Measurements from ENCODE around the gene NIPAL1.

Gene NIPAL1

GRCh38 chr4:48058617-48059530, 42.3 kb downstream of the NIPAL1 start:
- TF ChIP-seq, protein P1, sequence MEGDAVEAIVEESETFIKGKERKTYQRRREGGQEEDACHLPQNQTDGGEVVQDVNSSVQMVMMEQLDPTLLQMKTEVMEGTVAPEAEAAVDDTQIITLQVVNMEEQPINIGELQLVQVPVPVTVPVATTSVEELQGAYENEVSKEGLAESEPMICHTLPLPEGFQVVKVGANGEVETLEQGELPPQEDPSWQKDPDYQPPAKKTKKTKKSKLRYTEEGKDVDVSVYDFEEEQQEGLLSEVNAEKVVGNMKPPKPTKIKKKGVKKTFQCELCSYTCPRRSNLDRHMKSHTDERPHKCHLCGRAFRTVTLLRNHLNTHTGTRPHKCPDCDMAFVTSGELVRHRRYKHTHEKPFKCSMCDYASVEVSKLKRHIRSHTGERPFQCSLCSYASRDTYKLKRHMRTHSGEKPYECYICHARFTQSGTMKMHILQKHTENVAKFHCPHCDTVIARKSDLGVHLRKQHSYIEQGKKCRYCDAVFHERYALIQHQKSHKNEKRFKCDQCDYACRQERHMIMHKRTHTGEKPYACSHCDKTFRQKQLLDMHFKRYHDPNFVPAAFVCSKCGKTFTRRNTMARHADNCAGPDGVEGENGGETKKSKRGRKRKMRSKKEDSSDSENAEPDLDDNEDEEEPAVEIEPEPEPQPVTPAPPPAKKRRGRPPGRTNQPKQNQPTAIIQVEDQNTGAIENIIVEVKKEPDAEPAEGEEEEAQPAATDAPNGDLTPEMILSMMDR (IDR thresholded peaks at IDR 0.05): no peak
- H3K27ac ChIP-seq: no peak overlapping the region
- no peak overlapping the region for H3K4me3 ChIP-seq
- DNase-seq (ENCODE audit: low spot score): no peak

DNA sequence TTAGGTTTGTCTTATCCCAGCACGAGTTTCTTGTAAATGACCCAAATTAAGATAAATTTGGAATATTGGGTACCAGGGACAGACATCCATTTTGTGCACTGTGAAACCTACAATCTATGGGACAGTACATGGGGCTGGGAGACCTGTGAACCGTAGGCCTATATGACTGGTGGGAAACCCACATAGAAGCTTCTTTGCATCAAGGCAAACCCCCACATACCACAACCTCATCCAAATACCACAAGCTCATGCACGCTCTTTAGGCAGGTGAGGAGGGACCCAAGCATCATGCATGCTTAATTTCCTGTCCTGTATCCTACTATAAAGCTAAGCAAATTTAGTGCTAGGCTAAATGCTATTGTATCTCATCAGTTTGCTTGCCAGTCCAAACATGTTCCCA, 47.8 kb downstream of the NIPAL1 start:
- TF ChIP-seq, protein P1 (IDR thresholded peaks at IDR 0.05): no peak
- no peak overlapping the region for H3K4me3 ChIP-seq
- DNase-seq (ENCODE audit: low spot score): no peak
- no peak overlapping the region for H3K27ac ChIP-seq

DNA sequence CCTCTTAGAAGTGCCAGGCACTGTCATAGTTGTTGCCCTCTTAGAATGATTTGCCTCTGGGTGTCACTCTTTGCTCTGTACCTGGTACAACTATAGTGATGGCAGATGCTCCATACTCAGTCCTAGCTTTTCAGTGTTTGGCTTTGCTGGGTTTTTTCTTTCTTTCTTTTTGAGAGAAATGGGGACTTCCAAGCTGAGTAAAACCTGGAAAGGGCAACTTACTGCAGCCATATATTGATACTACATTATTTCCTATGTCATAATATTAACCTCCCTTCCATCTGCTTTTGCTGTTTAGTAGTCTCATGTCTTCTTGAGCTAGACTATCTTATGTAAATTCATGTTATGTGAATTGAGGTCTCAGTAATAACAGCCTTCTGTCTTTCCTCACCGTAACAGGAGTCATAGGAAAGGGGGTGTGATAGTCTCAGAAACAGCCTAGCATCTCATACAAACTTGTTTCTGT, 49.0 kb downstream of the NIPAL1 start:
- TF ChIP-seq, protein P1 (IDR thresholded peaks at IDR 0.05): no peak
- no peak overlapping the region for H3K27ac ChIP-seq
- no peak overlapping the region for H3K4me3 ChIP-seq
- no peak for DNase-seq (ENCODE audit: low spot score)

DNA sequence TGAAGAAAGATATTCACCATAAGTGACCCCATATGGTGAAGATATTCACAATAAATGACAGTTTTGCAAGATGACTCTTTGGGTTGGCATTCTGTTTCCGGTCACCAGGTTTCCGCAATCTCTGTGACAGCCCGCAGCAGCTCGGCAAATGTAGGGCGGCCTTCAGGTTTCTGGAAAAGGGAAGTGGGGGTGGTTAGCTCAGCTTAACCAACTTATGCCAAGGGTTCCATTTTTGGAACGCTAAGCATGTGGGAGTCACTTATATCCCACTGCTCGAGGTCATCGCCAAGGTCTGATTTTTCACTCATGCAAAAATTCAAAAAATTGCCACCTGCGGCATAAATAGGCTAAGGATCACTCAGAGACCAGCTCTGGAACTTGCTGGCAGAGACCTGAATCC, 51.0 kb downstream of the NIPAL1 start:
- no peak for DNase-seq (ENCODE audit: low spot score)
- H3K27ac ChIP-seq: no peak overlapping the region
- H3K4me3 ChIP-seq: no peak overlapping the region
- TF ChIP-seq, protein P1 (IDR thresholded peaks at IDR 0.05): no peak

GRCh38 chr4:48068182-48068581, 51.6 kb downstream of the NIPAL1 start:
- H3K27ac ChIP-seq: no peak overlapping the region
- DNase-seq (ENCODE audit: low spot score): no peak
- no peak overlapping the region for H3K4me3 ChIP-seq
- TF ChIP-seq, protein P1 (IDR thresholded peaks at IDR 0.05): no peak

DNA sequence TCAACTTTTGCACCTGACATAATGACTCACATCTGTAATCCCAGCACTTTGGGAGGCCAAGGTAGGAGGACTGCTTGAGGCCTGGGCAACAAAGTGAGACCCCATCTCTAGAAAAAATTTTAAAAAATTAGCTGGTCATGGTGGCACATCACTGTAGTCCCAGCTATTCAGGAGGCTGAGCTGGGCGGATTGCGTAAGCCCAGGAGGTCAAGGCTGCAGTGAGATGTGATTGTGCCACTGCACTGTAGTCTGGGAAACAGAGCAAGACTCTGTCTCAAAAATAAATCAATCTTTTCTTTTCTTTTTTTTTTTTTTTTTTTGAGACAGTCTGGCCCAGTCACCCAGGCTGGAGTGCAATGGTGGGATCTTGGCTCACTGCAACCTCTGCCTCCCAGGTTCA, 52.5 kb downstream of the NIPAL1 start:
- Histone ChIP-seq H3K27ac (no peak overlapping the region), H3K4me3 (no peak overlapping the region)
- DNase-seq (ENCODE audit: low spot score): no peak
- TF ChIP-seq, protein P1 (IDR thresholded peaks at IDR 0.05): no peak

DNA sequence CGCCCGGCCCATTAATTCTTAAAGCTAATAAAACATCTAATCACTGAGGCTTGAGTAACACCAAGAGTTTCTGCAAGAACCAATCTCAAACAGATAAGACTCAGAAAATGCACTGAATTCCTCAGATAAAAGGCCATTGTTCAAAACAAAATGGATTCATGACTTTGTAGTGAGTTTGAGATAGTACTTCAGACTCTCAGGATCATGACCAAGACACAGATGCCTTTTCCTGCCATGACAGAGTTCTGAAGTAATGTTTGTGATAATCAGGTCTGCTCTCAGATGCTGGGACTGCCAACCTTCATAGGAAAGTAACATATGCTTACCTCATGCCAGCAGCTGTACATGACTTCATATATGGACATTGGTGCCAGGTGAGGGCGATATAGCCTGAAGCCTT, 54.6 kb downstream of the NIPAL1 start:
- Histone ChIP-seq H3K4me3 (no peak overlapping the region), H3K27ac (no peak overlapping the region)
- no peak for DNase-seq (ENCODE audit: low spot score)
- TF ChIP-seq, protein P1 (IDR thresholded peaks at IDR 0.05): no peak

All from coronary artery (tissue), 2 donors.